GM19324 (cell line): ENCODE results near the gene DPY19L1.
"Not testable (repeated sequence)": the region's sequence is repeated elsewhere in the genome, so short reads cannot be mapped to it uniquely, and the experiment has no call there.

ENCODE experiments used
- ATAC-seq: cut with Tn5 transposase; IDR thresholded peaks from one replicate; pipeline ENCODE4 v1.9.1; 2021; ENCODE audit warnings: mild to moderate bottlenecking, moderate library complexity; ENCODE audit not compliant: unreplicated experiment, low FRiP score

The DPY19L1 gene

DNA sequence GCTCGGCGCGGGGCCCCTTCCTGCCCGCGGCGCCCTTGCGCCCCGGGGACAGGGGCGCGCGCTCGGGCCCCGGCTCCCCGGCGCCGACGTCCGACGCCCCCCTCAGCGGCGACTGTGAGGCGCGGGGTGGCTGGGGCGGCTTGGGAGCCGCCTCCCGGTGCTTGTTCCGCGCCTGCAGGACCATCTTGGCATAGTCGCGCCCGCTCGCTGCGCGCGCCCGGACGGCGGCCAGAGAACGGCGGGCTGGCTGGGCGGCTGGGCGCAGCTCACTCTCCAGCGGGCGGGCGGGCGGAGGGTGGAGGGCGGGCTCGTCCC lies at the start of gene DPY19L1:
DPY19L1 (minus strand) TSS at position 275 of the 315 bp plus-strand sequence; CDS start at position 184, 91 bp downstream.
- peak; percentile 33 for ATAC-seq

DNA sequence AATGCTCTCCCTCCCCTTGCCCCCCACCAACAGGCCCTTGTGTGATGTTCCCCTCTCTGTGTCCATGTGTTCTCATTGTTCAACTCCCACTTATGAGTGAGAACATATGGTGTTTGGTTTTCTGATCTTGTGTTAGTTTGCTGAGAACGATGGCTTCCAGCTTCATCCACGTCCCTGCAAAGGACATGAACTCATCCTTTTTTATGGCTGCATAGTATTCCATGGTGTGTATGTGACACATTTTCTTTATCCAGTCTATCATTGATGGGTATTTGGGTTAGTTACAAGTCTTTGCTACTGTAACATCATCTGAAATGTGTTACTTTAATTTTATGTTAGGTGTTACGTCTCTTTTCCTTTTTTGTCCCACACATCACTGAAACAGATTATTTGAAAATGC lies 42.2 kb upstream of the DPY19L1 start:
- not testable (repeated sequence) for ATAC-seq

DNA sequence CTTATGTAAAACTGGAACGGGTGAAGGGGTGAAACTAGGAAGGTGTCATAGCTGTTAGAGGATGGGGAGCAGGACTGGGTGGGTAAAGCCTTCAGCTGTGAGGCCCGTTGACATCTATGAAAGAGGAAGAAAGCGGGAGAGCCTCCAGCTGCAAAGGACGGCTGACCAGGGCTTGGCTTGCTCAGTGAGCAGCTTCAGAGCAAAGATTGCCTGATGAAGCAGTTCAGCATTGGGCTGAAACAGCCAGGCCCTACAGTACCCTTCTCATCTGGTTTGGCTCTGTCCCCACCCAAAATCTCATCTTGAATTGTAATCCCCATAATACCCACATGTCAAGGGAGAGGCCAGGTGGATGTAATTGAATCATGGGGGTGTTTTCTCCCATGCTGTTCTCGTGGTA lies 36.7 kb upstream of the DPY19L1 start:
- ATAC-seq = not testable (repeated sequence)

DNA sequence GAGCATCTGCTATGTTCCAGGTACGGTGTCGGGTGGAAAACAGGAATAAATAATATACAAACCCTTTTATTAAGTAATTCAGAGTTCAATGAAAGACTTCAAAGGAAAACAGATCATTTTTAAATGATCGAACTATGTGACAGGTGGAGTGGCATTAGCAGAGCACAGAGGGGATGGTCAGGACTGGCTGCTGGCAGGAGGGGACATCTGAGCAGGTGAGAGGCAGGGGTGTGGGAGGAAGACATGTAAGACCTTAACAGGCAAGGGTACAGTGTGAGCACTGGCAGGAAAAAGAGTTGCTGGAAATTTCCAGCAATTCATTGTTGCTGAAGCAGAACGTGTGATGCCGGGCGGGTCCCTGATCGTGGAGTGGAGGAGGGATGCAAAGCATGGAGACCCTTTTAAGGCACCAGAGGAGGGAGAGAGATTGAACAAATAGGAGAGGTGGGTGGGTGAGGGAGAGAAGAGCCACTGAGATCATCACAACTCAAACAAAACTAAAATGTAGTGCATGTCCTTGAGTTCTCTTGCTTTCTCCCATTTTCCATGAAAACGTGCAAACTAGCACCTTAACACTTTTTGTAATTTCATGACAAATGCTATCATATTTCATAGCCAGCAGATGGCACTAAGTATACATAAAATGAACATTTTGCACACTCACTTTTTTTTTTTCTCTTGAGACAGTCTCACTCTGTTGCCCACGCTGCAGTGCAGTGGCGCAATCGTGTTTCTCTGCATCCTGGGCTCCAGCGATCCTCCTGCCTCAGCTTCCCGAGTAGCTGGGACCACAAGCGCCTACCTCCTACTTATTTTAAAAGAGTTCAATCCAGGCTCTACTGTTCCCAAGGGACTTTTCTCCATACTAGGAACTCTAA lies 35.9 kb upstream of the DPY19L1 start:
- not testable (repeated sequence) for ATAC-seq

- ATAC-seq = not testable (repeated sequence)
These were observed 31.8 kb upstream of the DPY19L1 start for GRCh38 chr7:35069084-35069483.

DNA sequence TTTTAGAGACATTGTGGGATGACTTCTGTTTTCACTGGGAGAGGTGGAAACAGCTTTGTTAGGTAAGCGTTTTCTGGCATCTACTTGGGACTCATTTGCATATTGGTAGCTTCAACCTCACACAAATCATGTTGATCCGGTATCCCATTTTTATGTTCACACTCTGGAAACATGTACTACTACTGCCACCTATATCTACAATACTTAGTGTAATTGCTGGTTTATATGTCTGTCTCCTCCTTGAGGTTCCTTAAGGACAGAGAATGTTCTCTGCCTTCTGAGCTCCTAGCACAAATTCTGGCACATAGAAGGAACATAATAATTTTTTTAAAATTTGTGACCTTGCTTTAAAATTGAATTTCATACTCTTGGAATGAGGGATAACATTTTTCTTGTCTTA lies 28.1 kb upstream of the DPY19L1 start:
- ATAC-seq = not testable (repeated sequence)

GRCh38 chr7:35058571-35058970 lies 21.3 kb upstream of the DPY19L1 start:
- not testable (repeated sequence) for ATAC-seq

DNA sequence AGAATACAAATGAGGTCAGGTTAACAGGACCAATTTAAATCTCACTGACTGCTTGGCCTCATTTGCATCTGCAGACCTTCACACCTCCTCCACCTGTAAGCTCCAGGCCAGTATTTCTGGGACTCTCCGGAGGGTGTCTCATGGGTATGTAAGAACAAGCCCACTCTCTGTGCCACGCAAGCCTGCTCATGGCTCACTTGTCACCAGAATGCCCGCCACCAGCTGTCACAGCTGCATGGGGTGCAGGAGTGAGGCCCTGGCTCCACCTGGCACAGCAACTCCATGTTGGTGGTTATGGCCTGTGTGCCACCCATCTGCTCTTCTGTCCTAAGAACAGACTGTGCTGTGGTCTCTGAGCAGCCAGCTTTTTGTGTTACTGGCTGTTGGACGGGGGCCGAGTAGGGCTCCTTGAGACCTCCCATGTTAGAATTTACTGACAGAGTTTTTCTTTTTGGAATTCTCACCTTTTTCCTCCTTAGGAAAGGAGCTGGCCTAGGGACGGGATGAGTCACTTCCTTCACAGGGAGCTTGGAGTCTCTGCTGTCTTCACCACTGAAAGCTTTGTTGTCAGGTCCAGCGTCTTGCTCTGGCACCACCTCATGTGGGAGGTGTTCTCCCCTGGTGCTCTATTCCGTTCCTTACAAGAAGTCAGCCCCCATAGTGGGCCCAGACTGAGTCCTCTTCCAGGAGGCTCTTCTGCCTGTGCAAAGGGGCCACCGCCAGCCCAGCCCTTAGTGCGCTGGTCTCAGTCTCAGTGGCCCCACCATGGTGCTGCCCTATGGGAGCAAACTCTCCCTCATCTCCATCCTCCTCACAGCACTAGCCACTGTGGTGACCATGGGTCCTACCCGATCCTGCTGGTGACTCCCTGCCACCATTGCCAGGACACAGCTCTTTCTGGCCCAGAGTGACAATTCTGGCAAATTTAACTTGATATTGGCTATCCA lies 20.5 kb upstream of the DPY19L1 start:
- not testable (repeated sequence) for ATAC-seq

- not testable (repeated sequence) for ATAC-seq
These were observed 18.4 kb upstream of the DPY19L1 start for GRCh38 chr7:35055733-35056132.

GRCh38 chr7:35053488-35054175 lies 16.3 kb upstream of the DPY19L1 start:
- not testable (repeated sequence) for ATAC-seq

DNA sequence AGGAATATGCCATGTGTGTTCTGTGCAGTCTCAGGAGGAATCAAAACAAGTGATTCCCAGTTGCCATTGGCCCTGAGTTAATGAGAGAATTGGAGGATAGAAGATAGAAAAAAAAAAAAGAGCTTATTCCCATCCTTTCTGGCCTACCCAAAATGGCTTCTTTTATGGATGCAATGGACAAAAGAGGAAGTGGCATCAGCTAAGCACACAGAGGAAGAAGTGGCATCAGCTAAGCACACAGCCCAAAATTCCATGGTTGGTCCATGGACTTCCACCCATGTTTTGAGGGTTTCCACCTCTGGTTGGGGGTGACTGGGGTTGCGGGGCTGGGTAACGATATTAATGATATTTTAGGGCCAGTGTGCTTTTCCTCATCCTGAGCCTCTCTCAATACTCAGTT lies 11.1 kb upstream of the DPY19L1 start:
- ATAC-seq = not testable (repeated sequence)

- not testable (repeated sequence) for ATAC-seq
These were observed 10.6 kb upstream of the DPY19L1 start for GRCh38 chr7:35047912-35048305.

DNA sequence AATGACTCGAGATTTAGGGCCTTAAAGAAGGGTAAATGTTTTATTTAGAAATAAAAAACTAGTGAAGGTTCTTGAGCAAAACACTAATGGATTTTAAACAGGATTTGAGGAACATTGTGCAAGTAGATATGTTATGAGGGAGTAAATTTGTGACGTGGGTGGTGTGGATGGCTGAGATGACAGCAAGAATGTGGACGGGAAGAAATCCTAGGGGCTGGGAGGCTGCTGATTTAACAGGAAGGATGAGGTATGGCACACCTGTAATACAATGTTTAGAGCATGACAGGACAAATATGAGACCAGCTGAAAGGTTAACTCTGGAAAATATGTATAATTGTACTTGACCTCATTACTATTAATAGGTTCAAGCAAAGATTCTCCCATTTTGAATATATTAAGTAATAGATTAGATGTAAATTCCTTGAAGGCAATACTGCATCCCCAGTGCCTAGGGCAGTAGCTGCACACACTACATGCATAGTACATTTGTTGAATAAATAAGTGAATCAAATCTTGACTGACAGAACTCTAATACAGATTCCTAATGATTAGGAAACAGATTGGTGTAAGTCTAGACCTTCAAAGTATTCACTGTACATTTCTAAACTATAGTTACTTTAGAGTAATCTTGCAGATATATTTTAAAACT lies 10.1 kb upstream of the DPY19L1 start:
- not testable (repeated sequence) for ATAC-seq

DNA sequence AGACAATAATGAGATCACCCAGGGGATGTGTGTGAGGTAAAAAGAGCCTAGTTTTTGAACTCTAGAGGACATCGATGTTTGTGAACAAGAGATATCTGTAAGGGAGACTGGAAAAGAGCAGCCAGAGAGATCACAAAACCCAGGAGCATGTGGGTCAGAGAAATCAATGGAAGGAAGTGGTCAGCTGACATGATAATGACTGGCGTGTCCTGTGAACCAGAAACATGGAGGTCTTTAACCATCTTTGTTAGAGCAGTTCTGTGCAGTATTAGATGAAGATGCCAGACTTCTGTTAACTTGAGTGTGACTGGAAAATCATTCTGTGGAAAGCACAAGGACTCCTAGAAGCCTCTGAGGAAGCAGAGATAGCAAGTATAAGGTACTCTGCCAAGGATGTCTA lies 6.0 kb upstream of the DPY19L1 start:
- ATAC-seq = not testable (repeated sequence)

DNA sequence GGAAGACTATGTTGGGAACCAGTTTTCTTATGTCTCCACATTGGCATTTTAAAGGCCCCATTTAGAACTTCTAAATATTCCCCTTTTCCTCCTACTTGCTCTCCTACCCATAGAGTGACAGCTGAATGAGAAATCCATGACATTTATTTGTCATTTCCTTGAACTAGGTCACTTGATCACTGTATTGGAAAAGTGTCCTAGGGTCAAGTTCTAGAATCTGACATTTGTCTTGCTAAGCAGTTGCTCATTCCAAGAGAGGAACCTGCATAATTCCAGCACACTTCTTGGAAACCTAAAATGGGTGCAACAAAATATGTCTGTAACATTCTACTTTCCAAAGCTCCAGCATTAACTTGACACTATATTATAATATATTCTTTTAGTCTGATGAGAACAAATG lies 3.6 kb upstream of the DPY19L1 start:
- ATAC-seq = no peak

DNA sequence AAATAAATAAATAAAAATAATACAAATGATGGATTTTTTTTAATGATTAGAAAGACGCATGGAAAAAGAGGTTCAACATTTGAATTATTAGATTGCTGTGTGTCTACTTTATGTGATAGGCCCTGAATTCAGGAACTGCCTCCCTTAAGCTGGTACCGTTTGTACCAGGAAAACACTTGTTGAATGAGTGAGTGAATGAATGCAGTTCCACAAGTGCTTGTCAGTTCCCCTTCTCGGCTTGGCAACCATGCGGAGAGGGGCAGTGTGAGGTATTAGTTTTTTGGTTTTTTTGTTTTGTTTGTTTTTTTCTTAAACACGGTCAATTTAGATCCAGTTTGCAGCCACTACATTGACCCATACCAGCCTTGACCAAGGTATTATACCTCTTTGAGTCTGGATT lies 2.1 kb upstream of the DPY19L1 start:
- ATAC-seq = no peak

DNA sequence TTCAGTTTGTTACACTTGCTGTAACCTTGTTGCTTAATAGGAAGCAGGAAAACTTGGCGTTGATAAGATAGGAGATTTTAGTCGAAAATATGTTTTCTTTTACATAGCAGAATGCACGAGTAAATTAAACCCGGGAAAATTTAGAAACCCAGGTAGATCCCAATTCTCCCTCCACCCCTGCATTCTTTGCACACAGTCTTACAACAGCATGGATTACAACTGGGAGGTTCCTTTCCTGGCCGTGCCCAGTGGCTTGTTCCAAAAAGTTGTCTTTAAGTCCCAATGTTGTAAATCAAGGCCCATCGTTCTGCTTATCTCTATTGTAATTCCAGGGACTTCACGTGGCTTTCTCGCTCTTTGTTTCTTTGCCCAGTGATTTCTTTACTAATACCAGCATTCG lies 1.1 kb upstream of the DPY19L1 start:
- ATAC-seq = no peak

DNA sequence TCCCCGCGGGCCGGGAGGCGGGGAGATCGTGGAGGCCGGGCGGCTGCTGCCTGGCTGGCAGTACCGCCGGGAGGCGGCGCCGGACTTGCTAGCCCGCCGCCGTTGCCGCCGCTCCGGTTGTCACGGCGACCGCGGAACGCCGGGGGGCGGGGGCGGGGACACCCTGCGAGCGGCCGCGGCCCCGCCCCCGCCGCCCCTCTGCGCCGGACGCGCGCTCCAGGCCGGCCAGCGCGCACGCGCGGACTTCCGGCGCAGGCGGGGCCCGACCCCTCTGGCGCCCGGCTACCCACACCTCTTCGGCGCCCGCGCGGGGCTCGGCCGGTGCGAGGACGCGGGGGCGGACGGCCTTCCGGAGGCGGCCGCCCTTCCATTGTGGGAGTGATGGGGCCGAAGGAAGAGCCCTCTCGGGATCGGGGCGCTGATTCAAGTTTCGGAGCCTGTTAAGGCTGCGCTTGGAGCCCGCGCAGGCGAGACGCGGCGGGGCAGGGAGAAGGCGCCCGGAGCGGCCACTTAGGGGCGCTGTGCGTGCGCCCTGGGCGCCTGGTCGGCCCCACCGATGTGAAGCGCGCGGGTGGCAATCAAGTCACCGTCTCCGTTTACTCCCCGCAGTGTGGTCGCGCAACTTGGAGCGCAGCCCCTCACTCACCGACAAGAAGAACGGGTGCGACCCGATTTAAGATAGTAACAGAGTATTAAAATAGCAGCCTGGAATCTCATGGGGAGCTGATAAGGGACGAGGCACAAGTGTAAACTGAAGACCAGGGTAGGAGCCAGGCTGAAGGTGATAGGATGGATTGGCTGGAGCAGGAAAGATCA lies 449 bp upstream of the DPY19L1 start:
- ATAC-seq = peak; percentile 89
